AG04450 (cell line): ENCODE measurements around the gene DEFB127. TPM values are rescaled to one million over a fixed set of nuclear protein-coding genes. Genes with fewer than 3 reads are reported as not detected.
"Not testable (repeated sequence)": the region's sequence is repeated elsewhere in the genome, so short reads cannot be mapped to it uniquely, and the experiment has no call there.

Experiments used
- CTCF ChIA-PET: fragments of 300-600, 350-600 bp; formaldehyde crosslinking; extraction: SDS; loops from one replicate; lab custom pipeline; 2022; ENCODE audit warnings: antibody characterized with exemption, inconsistent platforms; lab: Charles Lee
- POLR2A ChIA-PET: fragments of 350-600 bp; formaldehyde crosslinking; extraction: SDS; loops from one replicate; lab custom pipeline; 2021; ENCODE audit warnings: antibody characterized with exemption, inconsistent platforms; lab: Yijun Ruan, JAX
- DNase-seq: peaks from one replicate; pipeline ENCODE4 v3.0.0-alpha.2; 2011; ENCODE audit warnings: low read depth, low spot score
- H3K27ac ChIP-seq: one replicate; pipeline ENCODE4 v1.5.1; 2012; ENCODE audit warnings: low read depth, low read length, control low read depth
- H3K27me3 ChIP-seq: one replicate; pipeline ENCODE4 v1.6.0; 2012; ENCODE audit warnings: low read length; ENCODE audit not compliant: control insufficient read depth, insufficient read depth
- H3K4me3 ChIP-seq: 2 replicates; pipeline ENCODE4 v1.5.1; 2011; ENCODE audit warnings: mild to moderate bottlenecking, low read depth, low read length, control low read depth
- H3K9me3 ChIP-seq: 2 replicates; pipeline ENCODE4 v1.5.1; 2012; ENCODE audit warnings: low read length; ENCODE audit not compliant: control insufficient read depth, insufficient read depth
- CTCF ChIP-seq: IDR thresholded peaks from 2 replicates; pipeline ENCODE4 v1.5.1; 2011; ENCODE audit warnings: low read depth, low read length, control low read depth, inconsistent platforms
- polyA minus RNA-seq: library from RNA; depleted of rRNA, polyadenylated mRNA; stranded (reverse); fragments of >200 nt; gene quantifications from 2 replicates; pipeline ENCODE4 v1.2.3, GENCODE V29; 2011; rRNA and poly(A)+ RNA removed
- polyA plus RNA-seq: library from polyadenylated mRNA; depleted of rRNA; stranded (reverse); fragments of >200 nt; gene quantifications from 2 replicates; pipeline ENCODE4 v1.2.3, GENCODE V29; 2011; rRNA removed

DEFB127 gene
- polyA plus RNA-seq (not detected in 2 replicates), polyA minus RNA-seq (not detected in 2 replicates)

- TF ChIP-seq CTCF: no peak
- H3K27ac ChIP-seq: no peak within 1 kb of the TSS
- no peak for DNase-seq
- ChIA-PET CTCF (no interaction called here), POLR2A (no interaction called here)
- no peaks in the 10 kb centered on the region for H3K9me3 ChIP-seq
- no peak within 1 kb of the TSS for H3K4me3 ChIP-seq
- H3K27me3 ChIP-seq: no peaks in the 10 kb centered on the region
These were observed at the start of gene DEFB127 for GRCh38 chr20:157154-157553. DEFB127 (plus strand) TSS chr20:157454; CDS start chr20:157545, 91 bp downstream.

DNA sequence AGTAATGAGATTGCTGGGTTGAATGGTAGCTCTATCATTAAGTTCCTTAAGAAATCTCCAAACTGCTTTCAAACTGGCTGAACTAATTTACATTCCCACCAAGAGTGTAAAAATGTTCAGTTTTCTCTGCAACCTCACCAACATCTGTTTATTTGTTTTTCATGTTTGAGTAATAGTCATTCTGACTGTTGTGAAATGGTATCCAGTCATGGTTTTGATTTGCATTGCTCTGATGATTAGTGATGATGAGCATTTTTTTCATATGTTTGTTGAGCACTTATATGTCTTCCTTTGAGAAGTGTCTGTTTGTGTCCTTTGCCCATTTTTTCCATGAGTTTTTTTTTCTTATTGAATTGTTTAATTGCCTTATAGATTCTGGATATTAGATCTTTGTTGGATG, 44.9 kb upstream of the DEFB127 start:
- TF ChIP-seq CTCF: no peak
- Histone ChIP-seq H3K27ac (no peak overlapping the region), H3K9me3 (no peaks in the 10 kb centered on the region), H3K4me3 (no peak overlapping the region), H3K27me3 (peaks cover 2% of the 10 kb centered on the region)
- POLR2A ChIA-PET: no interaction called here
- CTCF ChIA-PET: no interaction called here
- DNase-seq: no peak

DNA sequence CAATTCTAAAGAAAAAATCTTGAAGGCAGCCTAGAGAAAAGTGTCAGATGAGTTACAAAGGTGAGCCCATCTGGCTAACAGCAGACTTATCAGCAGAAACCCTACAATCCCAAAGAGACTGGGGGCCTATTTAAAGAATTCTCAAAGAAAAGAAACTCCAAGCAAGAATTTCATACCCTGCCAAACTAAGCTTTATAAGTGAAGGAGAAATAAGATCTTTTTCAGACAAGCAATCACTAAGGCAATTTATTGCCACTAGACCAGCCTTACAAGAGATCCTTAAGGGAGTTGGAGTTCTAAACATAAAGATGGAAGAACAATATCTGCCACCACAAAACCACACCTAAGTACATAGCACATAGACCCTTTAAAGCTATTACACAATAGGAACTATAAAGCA, 39.7 kb upstream of the DEFB127 start:
- ChIA-PET POLR2A (no interaction called here), CTCF (no interaction called here)
- Histone ChIP-seq H3K27me3 (peaks cover 2% of the 10 kb centered on the region), H3K4me3 (no peak overlapping the region), H3K9me3 (no peaks in the 10 kb centered on the region), H3K27ac (no peak overlapping the region)
- no peak for TF ChIP-seq CTCF
- DNase-seq: no peak

GRCh38 chr20:129786-130323, 27.4 kb upstream of the DEFB127 start:
- CTCF ChIA-PET, H3K4me3 ChIP-seq, POLR2A ChIA-PET, DNase-seq, H3K27ac ChIP-seq, H3K27me3 ChIP-seq, H3K9me3 ChIP-seq: not testable (repeated sequence)

DNA sequence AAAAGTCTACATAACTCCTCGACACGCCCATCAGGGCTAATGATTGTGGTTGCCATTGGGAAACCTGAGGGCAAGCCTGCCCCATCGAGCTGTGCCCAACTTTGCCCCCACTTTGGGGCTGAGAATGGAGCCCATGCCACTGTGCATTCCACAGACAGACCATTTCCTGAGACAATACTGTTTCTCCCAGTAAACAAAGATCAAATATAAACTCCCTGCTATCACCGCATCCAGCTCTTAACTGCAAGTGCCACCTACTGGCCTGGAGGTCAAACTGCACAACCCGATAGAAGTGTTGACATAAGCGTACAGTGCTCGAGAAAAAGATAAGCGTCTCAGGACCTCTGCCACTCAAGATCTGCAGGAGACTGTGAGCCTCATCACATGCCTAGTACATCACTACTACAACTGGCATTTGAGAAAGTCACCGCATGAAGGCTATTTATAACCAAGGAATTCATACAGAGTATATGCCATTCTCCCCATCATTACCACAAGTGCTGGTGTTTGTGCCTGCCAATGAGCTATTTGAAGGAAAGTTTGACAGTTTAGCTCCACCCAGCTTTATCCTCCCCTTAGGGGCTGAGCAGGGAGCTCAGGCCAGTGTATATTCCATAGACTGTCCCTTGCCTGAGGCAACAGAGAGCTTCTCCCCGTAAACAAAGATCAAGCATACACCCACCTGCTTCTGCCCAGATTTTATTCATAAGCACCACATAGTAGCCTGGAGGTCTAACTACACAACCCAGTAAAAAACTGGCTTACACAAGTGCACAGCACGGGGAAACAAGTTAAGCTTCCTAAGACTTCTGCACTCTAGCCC, 19.4 kb upstream of the DEFB127 start:
- Histone ChIP-seq H3K9me3 (no peaks in the 10 kb centered on the region), H3K27me3 (no peaks in the 10 kb centered on the region), H3K27ac (no peak overlapping the region), H3K4me3 (no peak overlapping the region)
- POLR2A ChIA-PET: no interaction called here
- TF ChIP-seq CTCF: no peak
- no peak for DNase-seq
- CTCF ChIA-PET: interaction anchor here (0.5 to 1.3 kb wide), 2 partner anchors 15 to 1639 kb away, joined by 3 to 4 read pairs; no protein-coding TSS in a partner anchor
